A549 treated with DMSO at 1 μM for 4 hours (cell line): ENCODE data around the gene SIGMAR1. TPM values are rescaled to one million over a fixed set of nuclear protein-coding genes. Genes with fewer than 3 reads are reported as not detected.

Source experiments
- total RNA-seq: library from RNA; stranded (reverse); fragments of 200-300 nt; extraction: Qiagen RNA extraction; gene quantifications from 5 replicates; pipeline ENCODE4 v1.2.3, GENCODE V29; 2022; ENCODE audit warnings: low read depth

Gene SIGMAR1
- total RNA-seq: 164 to 209 TPM (median 186 TPM) in 5 replicates

GRCh38 chr9:34637356-34638137 lies at the start of gene SIGMAR1:
Gene SIGMAR1, minus strand, starts transcription at chr9:34637787. Its CDS starts 90 bp downstream, at chr9:34637697.

GRCh38 chr9:34662526-34663302 lies 25.1 kb upstream of the SIGMAR1 start, which contains the start of gene CCL27:
Gene CCL27, minus strand, starts transcription at chr9:34662657. Its CDS starts 24 bp downstream, at chr9:34662633.

GRCh38 chr9:34651876-34652601 lies 14.5 kb upstream of the SIGMAR1 start, which contains the start of gene IL11RA:
Gene IL11RA, plus strand, starts transcription at chr9:34652185. Its CDS starts 3,033 bp downstream, at chr9:34655218.

GRCh38 chr9:34646211-34647083 lies 8.9 kb upstream of the SIGMAR1 start, which contains the start of gene GALT:
Gene GALT, plus strand, starts transcription at chr9:34646675. Its CDS starts 30 bp downstream, at chr9:34646705.

GRCh38 chr9:34628656-34629490 lies 8.7 kb downstream of the SIGMAR1 start, which contains the start of gene ARID3C:
Gene ARID3C, minus strand, starts transcription at chr9:34629066. Its CDS starts 1,052 bp downstream, at chr9:34628014.

GRCh38 chr9:34620061-34620994 lies 17.3 kb downstream of the SIGMAR1 start, which contains the start of gene DCTN3:
Gene DCTN3, minus strand, starts transcription at chr9:34620495. Its CDS starts 31 bp downstream, at chr9:34620464.

GRCh38 chr9:34611811-34612787 lies 25.5 kb downstream of the SIGMAR1 start, which contains the start of gene RPP25L:
Gene RPP25L, minus strand, starts transcription at chr9:34612097. Its CDS starts 801 bp downstream, at chr9:34611296.

GRCh38 chr9:34589636-34590380 lies 47.8 kb downstream of the SIGMAR1 start, which contains the start of gene CNTFR:
Gene CNTFR, minus strand, starts transcription at chr9:34589724. Its CDS starts 20,743 bp downstream, at chr9:34568981.

Other genes starting within 250 kb of the SIGMAR1 start
- gene FAM219A, start 179.2 kb downstream of the SIGMAR1 start, total RNA-seq: 16.2 to 19.2 TPM (median 16.6 TPM) in 5 replicates
- 0.07 TPM in 1 of 5 replicates, not detected in the others for gene DNAI1, start 179.0 kb downstream of the SIGMAR1 start, total RNA-seq
- gene ENHO, start 114.8 kb downstream of the SIGMAR1 start, total RNA-seq: 1.2 to 2.7 TPM (median 1.9 TPM) in 5 replicates
- 0.07 to 0.20 TPM (median 0.13 TPM) in 4 of 5 replicates, not detected in the other for gene CNTFR, start 48.1 kb downstream of the SIGMAR1 start, total RNA-seq
- 40.7 to 50.0 TPM (median 45.1 TPM) in 5 replicates for gene RPP25L, start 25.7 kb downstream of the SIGMAR1 start, total RNA-seq
- 97.5 to 107 TPM (median 104 TPM) in 5 replicates for gene DCTN3, start 17.3 kb downstream of the SIGMAR1 start, total RNA-seq
- 0.10 to 0.28 TPM (median 0.22 TPM) in 5 replicates for gene ARID3C, start 8.7 kb downstream of the SIGMAR1 start, total RNA-seq
- 13.9 to 19.7 TPM (median 19.1 TPM) in 5 replicates for gene GALT, start 8.9 kb upstream of the SIGMAR1 start, total RNA-seq
- 5.6 to 7.6 TPM (median 6.1 TPM) in 5 replicates for gene IL11RA, start 14.4 kb upstream of the SIGMAR1 start, total RNA-seq
- 0.27 to 0.39 TPM (median 0.34 TPM) in 4 of 5 replicates, not detected in the other for gene CCL27, start 24.9 kb upstream of the SIGMAR1 start, total RNA-seq
- gene CCL19, start 53.5 kb upstream of the SIGMAR1 start, total RNA-seq: not detected in 5 replicates
- gene CCL21, start 72.3 kb upstream of the SIGMAR1 start, total RNA-seq: not detected in 5 replicates